ENCODE data around the gene TLE4. TPM values are rescaled to one million over a fixed set of nuclear protein-coding genes. Genes with fewer than 3 reads are reported as not detected.

The TLE4 gene
- total and polyA plus RNA-seq, 2 of the 4 experiments (the other 2 are of a cell fraction), result 68.0 to 78.1 TPM

- no peak for TF ChIP-seq NFE2L2 (IDR thresholded peaks at IDR 0.05; ENCODE audit: low read depth, low read length)
Observed at GRCh38 chr9:79581794-79582193, 10.0 kb downstream of the TLE4 start (continued).

- Histone ChIP-seq H3K27ac (ENCODE audit: insufficient read depth, low read length) (no peak overlapping the region), H2BK20ac (ENCODE audit: low read depth, low read length) (no peak overlapping the region), H3K23ac (ENCODE audit: low read depth, low read length) (peak overlapping the region; percentile 54; the same call in 1 of the 2 replicates), H3K9me3 (ENCODE audit: control insufficient read depth, insufficient read depth, low read length) (no peaks in the 10 kb centered on the region), H2BK120ac (ENCODE audit: low read depth, low read length) (no peak overlapping the region), H3K18ac (ENCODE audit: low read depth, low read length) (peak overlapping the region; percentile 42; the same call in 1 of the 2 replicates), H3K4me1 (ENCODE audit: control insufficient read depth, insufficient read depth, low read length) (peaks cover 11% of the 10 kb centered on the region), H2BK15ac (ENCODE audit: low read depth, low read length) (peak overlapping the region; percentile 70; the same call in 1 of the 3 replicates), H4K91ac (ENCODE audit: insufficient read depth, low read depth, low read length) (no peak overlapping the region), H2AK9ac (replicated peaks; ENCODE audit: low read depth, low read length, poor library complexity) (no peak overlapping the region), H3K79me1 (ENCODE audit: low read depth in 1 of 2, low read length in 2 of 2) (peaks cover 39 to 72% of the 10 kb centered on the region in 2 experiments), H4K5ac (ENCODE audit: low read depth, low read length) (no peak overlapping the region), H2BK5ac (ENCODE audit: low read depth, low read length, poor library complexity, severe bottlenecking) (no peak overlapping the region), H2AFZ (replicated peaks; ENCODE audit: low read length, poor library complexity) (no peak overlapping the region), H3K4me2 (ENCODE audit: low read depth, low read length) (no peak overlapping the region), H3K9me1 (ENCODE audit: insufficient read depth, low read length) (peaks cover 10% of the 10 kb centered on the region), H4K20me1 (ENCODE audit: insufficient read depth, low read length) (peaks cover 27% of the 10 kb centered on the region; the same call in 1 of the 2 replicates), H3K4ac (ENCODE audit: low read depth, low read length) (peak overlapping the region; percentile 18; the same call in 1 of the 2 replicates), H2AK5ac (ENCODE audit: low read depth, low read length) (peak overlapping the region; percentile 34; the same call in 1 of the 2 replicates), H4K8ac (ENCODE audit: low read depth in 2 of 2, low read length in 2 of 2) (no peak overlapping the region), H3K9ac (ENCODE audit: low read depth, low read length) (no peak overlapping the region), H3K27me3 (ENCODE audit: control insufficient read depth, insufficient read depth, low read length) (no peaks in the 10 kb centered on the region), H3K36me3 (ENCODE audit: control insufficient read depth, insufficient read depth, low read length) (peaks cover 7% of the 10 kb centered on the region), H3K4me3 (ENCODE audit: insufficient read depth, low read depth, low read length) (no peak overlapping the region), H3K14ac (replicated peaks; ENCODE audit: low read depth, low read length) (peak overlapping the region; percentile 62; the same call in 1 of the 2 replicates), H3K56ac (ENCODE audit: extremely low read depth, insufficient read depth, low read length) (no peak overlapping the region)
- BruUV-seq (replicated peaks), result no TSS peak
- ChIA-PET POLR2A (ENCODE audit: unreplicated experiment) (no interaction called here), CTCF (interaction anchor here (1.0 to 1.1 kb wide), 2 partner anchors 18 to 121 kb away, joined by 3 read pairs; no protein-coding TSS in a partner anchor)
- dilution Hi-C loops (cut with HindIII; ENCODE audit: low sequenced_read_pairs, unreplicated experiment) (no loop called here), in situ Hi-C loops (cut with MboI; ENCODE audit: low sequenced_read_pairs) (no loop called here), intact Hi-C loops (cut with micrococcal nuclease) (no loop called here)
- TF ChIP-seq SMC3 (IDR thresholded peaks at IDR 0.05; ENCODE audit: low read depth, low read length), result no peak
- no peak for ATAC-seq (ENCODE audit: low read depth)
- 93% methylated on average over 6 of the region's 10 CpGs; no CpG with 5 or more reads in 1 of the 2 experiments for WGBS, 2 experiments (ENCODE audit: extremely low coverage in 2 of 2, insufficient read length in 1 of 2)
- DNase-seq, result no peak
Observed at GRCh38 chr9:79583952-79584654, 12.3 kb downstream of the TLE4 start.

All from IMR-90 (cell line).